Mammary epithelial cell (primary cell): ENCODE results near the gene FGD6.

Source experiments
- EZH2 ChIP-seq: IDR thresholded peaks from 2 replicates; pipeline ENCODE4 v1.6.1; 2012; ENCODE audit warnings: low read length, inconsistent platforms, borderline replicate concordance
- TF ChIP-seq, protein P1 (sequence below), 2 donors: IDR thresholded peaks in 1 of 2; conservative IDR thresholded peaks in 1 of 2; 2 replicates each; pipeline ENCODE4 v1.5.1; 2011 to 2012; ENCODE audit warnings: inconsistent platforms in 2 of 2, low read length in 2 of 2, mild to moderate bottlenecking in 2 of 2, control low read depth in 1 of 2, low read depth in 1 of 2; ENCODE audit not compliant: insufficient read depth in 1 of 2; ENCODE audit errors: extremely low read depth in 1 of 2

DNA sequence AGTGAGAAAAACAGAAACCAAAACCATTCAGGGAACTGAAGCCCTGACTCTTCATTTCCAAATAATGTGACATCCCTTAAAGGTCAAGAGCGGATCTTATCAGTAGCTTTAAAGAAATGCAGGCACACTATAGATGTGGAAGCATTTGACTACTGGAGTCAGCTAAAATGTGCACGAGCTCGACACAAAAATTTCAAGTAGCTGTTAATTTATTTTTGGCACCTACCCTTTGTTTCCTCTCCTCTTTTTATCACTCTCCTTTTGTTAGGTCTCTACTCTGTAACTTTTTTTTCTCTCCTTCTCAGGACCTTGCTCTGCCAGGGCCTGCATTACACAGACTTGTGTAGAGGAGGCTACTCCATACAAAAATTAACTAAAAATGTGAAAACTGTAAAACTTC lies 58.3 kb downstream of the FGD6 start:
- TF ChIP-seq, protein P1, sequence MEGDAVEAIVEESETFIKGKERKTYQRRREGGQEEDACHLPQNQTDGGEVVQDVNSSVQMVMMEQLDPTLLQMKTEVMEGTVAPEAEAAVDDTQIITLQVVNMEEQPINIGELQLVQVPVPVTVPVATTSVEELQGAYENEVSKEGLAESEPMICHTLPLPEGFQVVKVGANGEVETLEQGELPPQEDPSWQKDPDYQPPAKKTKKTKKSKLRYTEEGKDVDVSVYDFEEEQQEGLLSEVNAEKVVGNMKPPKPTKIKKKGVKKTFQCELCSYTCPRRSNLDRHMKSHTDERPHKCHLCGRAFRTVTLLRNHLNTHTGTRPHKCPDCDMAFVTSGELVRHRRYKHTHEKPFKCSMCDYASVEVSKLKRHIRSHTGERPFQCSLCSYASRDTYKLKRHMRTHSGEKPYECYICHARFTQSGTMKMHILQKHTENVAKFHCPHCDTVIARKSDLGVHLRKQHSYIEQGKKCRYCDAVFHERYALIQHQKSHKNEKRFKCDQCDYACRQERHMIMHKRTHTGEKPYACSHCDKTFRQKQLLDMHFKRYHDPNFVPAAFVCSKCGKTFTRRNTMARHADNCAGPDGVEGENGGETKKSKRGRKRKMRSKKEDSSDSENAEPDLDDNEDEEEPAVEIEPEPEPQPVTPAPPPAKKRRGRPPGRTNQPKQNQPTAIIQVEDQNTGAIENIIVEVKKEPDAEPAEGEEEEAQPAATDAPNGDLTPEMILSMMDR (conservative IDR thresholded peaks at IDR 0.05 in 1 of 2, IDR thresholded peaks at IDR 0.05 in 1 of 2; ENCODE audit: extremely low read depth in 1 of 2, insufficient read depth in 1 of 2, low read depth in 1 of 2, low read length in 2 of 2): no peak
- no peak for TF ChIP-seq EZH2
